Pons (tissue), 1 donor: ENCODE measurements around the gene GDPGP1.

Experiments used
- DNase-seq: peaks from one replicate; pipeline ENCODE4 v3.0.0-alpha.2; 2016; ENCODE audit warnings: low spot score

The GDPGP1 gene

DNA sequence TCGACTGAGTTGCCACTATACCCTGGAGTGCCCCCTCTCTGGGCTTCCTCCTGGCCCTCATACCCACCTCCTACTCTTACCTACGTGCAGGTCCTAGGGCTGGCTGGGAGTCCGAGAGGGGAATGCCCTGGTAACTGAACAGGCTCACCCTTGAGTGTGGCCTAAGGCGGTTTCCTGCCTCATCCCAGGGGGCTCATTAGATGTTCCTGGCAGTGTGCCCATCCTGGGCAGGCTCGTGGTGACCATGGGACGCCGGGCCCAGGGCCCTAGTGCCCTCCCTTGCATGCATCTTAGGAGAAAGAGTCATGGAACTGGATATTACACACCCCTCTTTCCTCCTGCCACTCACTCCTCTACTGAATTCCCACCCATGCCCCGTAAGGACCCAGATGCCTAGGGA lies 30.1 kb upstream of the GDPGP1 start:
- DNase-seq = no peak

DNA sequence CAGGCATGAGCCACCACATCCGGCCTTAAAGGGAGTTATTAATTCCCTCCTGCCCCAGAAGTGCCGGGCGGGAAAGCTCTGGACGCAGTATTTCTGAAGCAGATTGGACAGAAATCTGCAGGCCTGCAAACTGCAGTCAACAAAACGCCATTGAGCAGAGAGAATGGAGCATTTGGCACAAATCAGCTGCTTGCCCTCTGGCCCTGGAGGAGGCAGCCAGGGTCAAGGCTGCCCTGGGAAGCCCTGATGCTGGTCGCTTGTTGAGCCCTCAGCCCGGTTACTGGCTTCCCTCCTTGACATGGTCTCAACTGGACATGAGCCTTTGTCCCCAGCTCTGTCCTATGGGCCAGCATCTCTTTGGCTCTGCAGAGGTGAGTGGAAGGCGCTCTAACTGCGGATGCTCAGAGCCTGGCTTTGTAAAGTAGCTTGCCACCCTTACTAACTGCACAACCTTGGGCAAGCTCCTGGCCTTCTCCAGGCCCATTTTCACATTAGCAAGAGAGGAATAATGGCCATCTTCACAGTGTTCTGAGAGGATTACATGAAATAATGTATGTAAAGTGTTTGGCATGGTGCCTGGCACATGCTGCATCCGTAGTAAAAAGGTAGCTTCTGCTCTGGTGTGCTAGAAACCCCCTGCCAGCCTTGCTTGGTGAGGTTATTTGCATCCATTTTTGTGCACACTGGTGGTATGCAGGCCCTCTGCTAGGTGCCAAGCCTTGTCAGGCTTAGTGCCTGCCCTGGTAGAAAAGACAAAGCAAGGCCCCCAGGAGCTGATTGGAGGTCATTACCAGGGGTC lies 28.8 kb upstream of the GDPGP1 start:
- peak; percentile 53 for DNase-seq

DNA sequence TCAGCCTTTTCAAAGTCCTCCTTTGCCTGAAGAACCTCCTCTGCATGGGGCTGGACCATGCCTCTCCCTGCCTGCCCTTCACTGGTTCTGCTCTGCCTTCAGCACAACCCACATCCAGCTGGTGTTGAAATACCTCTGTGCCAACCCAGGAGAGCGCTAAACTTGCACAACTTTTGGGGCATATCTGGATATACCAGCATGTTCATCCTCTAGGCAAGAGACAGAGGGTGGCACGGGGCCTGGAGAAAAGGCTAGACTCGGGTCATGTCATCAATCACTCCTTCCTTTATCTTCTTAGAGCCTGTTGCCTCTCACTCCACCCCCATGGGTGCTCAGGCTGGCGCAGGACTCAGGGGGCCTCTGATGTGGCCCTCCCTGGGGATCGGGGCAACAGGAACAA lies 28.1 kb upstream of the GDPGP1 start:
- DNase-seq = no peak

DNA sequence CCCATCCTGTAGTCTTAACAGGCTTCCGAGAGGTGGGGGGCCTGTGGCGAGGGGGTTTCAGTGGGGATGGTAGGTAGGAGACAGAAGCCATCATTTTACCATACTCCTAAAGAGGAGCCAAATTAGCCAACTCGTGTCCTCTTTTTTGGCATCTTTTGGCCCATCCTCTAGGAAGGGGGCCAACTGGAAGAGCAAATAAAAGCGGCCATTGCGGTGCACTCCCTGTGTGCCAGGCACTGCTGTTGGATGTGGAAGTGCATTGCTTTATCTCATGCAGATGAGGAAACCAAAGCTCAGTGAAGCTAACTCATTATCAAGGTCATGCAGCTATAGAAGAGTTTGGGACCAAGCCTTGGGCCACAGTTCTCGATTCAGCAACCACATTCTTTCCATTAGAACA lies 26.8 kb upstream of the GDPGP1 start:
- DNase-seq = no peak

DNA sequence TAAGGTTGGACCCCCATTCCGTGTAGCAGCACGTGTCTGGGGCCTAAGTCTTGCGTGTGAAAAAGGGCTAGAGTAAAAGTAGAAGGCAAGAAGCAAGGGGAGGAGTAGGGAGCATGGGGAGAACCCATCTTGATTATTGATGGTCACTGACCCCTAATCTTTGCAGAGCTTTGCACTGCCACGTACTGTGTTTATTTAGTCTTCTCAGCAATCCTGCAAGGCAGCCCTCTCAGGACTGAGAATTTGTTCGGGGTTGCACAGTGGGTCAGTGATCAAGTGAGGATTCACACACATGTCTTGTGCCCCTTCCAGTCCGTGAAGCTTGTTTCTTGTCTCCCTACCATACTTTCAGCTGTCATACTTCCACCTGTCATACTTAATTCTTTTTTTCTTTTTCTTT lies 25.7 kb upstream of the GDPGP1 start:
- no peak for DNase-seq

DNA sequence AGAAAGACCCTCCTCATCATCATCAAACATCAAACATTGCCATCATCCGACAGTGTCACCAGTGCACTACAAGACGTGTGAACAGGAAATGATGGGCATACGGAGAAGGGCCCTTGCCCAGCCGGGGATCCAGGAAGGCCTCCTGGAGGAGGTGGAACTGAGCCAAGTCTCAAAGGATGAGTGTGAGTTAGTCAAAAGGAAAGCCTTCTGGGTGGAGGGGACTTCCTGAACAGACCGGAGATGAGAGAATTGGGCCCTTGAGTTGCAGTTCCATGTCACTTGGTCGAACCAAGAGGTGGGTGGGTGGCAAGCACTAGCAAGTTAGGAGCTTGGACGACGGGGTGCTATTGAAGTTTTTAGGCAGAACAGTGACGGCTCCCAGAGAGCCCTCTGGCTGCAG lies 24.4 kb upstream of the GDPGP1 start:
- no peak for DNase-seq

DNA sequence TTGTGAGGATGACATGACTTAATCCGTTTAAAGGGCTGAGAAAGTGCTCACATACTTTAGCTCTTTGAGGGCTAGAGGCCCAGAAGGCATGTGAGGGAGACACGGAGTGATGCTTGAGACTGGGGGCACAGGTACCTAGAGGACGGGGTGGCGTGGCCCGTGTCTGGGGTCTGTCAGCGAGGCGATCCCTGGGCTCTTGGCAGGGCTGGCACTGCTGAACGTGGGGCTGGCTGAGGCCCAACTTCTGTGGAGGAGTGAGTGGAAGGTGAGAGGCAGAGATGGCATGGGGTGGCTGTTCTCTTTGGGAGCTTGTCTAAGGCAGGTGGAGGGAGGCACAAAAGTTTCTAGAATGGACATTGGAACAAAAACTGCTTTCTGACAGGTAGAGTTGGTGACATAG lies 23.4 kb upstream of the GDPGP1 start:
- DNase-seq = no peak

DNA sequence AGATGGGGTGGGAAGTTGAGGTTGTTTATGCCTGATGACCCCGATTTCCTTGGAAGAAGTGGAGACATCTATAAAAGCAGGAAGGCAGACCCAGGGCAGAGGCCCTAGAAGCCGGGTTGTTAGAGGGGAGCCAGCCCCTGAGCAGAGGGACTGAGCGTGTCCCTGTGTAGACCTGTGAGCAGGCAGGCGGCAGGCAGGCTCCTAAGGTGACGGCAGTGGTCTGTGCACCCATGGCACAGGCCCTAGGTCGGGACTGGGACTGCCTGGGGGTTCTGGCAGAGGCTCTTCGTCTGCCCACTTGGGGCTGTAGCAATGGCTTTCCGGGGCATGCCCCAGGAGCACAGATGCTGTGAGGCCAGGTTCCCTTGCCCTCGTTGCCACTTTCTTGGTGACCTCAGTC lies 23.0 kb upstream of the GDPGP1 start:
- DNase-seq = no peak

DNA sequence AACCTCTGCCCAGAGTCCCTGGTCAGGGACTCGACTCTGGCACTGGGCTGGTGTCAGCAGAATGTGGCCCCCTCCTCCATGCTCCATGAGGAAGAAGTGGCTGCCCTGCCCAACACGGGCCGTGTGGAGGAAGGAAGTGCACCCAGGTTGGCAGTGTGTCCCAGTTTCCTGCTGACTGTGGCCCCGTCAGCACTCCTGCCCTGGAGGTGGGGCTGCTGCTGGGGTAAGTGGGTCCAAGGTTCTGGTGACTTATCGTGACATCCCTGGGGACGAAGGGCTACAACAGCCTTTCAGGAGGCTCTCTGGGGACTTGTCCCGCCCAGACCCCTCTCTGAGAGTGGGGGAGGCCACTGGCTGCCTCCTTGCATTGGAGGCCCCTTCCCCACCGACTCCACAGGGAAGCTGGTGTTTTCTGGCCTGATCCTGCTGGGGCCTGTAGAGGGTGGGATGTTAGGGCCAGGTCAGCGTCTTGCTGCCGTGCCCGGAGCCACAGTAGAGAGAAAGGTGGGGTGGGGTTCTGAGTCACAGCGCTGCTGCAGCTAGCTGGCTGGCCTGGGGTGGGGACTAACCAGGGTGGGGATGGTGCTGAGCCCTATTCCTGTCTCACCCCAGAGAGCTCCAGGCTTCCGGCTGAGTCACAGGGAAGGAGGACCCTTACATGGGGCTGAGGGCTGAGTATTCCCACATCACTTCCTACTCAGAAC lies 22.4 kb upstream of the GDPGP1 start:
- no peak for DNase-seq

DNA sequence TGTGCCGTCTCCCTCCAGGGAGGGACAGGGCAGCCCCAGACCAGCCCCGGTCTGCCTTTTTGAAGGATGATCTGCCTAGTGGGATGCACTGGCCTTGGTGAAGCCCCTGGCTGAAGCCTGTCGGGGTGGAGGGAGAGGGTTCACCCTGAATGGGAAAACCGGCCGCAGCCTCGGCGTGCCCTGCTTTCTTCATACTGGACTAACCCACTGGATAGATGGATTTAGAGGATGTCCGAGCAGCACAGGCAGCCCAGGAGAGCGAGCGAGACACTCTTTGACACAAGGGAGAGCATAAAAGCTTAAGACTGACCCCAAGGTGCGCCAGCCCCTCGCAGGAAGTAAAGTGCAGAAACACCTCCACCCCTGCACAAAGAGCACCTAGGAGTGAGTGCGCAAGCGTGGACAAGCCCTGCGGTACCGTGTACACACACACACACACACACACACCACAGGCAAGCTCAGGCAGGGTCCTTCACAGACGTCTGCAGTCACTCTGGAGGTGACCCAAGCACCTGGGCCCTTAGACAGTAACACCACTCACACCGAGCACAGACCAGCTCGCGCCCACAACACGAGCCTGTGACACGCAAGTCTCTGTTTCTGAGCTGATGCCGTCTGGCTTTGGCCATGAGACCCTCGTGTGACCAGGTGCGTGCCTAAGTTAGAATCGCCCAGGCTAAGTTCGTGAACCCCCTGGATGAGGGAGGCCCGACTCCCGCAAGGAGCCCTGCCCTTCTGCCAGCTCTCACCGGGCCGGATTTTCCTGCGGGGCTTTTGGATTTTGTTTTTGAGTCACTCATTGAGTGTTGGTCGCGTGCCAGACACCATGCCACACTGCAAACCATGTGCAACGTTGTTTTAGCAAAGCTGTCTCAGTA lies 21.5 kb upstream of the GDPGP1 start:
- DNase-seq = no peak

DNA sequence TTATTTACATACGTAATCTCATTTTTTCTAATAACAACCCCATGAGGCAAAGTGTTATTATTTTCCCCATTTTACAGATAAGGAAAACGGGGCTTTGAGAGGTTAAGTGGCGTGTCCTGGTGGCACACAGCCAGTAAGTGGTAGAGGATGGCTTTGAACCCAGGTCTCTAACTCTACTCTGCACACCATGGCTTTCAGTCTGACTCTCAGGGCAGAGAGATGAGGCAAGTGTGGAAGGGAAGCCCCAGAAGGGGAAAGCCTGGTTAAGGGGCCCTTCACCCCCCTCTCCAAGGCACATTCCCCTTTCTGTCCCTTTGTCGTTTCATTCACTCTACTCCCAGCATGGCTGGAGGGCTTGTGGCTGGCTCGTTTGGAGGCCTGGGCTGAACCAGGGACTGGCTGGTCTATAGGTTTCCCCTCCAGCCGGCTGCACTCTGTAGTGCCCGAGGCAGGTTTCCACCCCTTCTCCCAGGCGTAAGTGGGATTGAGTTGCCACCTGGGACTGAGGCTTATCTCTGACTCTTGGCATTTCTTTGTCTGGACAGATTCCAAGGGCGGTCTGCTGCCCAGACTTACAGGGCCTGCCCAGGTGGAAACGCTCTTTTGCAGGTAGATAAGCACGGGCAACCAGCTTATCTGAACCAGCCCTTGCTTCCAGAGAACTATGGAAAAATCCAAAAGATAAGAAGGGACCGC lies 20.7 kb upstream of the GDPGP1 start:
- no peak for DNase-seq

DNA sequence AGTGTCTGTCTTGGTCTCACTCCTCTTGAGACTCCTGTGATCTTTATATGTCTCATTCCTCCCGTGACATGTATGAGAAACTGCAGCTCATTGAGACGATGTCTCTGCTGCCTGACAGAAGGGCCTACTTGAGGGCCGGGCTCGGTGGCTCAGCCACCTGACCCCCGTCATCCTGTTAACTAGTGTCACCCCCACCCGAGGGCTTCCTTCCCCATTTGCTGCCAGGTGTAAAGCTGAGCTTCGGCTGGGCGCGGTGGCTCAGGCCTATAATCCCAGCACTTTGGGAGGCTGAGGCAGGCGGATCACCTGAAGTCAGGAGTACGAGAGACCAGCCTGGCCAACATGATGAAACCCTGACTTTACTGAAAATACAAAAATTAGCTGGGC lies 20.2 kb upstream of the GDPGP1 start:
- no peak for DNase-seq

DNA sequence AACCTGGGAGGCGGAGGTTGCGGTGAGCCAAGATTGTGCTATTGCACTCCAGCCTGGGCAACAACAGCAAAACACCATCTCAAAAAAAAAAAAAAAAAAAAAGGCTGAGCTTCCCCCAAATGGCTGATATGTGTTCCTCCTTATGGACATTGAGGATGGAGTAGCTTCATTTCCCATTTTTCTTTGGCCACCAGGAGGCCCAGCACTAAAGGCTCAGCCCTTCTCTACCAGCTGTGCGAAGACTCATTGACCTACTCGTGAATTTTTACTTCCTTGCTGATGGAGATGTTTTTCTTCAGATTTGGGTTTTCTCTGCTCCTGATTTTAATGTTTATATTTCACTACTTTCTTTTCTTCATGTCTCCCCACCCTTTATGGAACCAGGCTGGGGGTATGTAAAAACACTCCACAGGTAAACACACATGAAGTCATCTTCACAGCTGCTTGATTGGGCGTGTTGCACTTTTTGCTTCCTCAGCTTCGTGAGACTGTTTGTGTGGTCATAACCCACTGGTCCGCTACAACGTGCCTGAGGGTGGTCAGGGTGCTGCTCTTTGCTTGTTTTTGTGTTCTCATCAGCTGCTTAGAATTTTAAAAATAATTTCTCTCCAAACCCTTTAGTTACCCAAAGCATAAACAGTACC lies 19.3 kb upstream of the GDPGP1 start:
- no peak for DNase-seq

DNA sequence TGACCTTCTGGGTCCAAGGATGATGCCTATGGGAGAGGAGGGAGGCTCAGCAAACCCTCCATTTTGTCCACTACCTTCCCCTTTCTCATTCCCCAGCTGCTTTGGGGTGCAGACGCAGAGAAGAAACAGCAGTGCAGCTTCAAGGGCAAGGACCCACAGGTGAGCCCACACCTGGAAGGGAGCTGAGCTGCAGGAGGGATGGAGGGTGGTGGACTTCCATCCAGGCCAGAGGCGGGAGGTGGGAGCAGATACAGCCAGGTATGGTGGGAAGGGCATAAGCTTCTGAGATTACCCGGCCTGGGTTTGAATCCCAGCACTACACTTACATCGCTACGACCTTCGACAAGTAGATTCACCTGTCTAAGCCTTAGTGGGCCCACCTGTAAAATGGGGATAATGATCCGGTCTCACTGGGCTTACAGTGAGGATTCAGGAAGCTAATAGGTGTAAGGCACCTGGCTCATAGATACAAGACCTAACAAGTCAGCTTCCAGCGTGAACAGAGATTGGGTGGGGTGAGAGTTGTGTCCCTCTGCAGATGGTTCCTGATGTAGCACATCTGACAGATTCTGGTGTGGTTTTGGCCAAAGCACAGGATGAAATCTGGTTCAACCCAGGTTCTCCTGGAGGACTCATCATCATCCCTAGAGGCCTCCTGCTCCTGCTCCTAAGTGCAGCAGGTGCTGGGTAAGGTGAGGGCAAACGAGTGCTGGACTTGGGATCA lies 16.2 kb upstream of the GDPGP1 start:
- DNase-seq = no peak

DNA sequence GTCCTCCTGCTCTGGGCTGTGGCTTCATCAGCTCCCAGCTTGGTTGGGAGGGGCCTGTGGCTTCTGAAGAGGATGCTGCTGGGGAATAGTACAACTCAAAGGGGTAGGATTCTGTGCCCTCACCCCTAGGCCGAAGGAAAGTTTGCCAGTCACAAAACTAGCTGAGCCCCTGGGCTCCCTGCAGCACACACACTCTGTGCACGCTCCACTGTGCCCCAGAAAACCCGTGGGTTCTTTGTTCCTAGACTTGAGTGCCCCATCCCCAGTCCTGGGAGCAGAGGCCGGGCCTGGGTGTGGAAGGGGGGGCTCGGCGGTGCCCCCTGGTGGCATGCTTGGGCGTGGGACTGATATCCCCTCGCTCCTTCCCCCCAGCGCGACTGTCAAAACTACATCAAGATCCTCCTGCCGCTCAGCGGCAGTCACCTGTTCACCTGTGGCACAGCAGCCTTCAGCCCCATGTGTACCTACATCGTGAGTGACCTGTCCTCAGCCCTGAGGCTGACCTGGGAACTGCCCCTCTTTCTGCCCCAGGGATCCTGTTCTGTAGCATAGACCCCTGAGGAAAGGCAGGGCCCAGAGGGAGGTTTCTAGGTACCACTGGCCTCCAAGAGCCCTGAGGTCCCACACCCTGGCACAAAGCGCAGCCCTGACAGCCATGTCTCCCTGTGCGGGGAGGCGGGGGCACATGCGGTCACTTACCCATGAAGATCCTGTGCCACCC lies 14.4 kb upstream of the GDPGP1 start:
- DNase-seq = no peak

DNA sequence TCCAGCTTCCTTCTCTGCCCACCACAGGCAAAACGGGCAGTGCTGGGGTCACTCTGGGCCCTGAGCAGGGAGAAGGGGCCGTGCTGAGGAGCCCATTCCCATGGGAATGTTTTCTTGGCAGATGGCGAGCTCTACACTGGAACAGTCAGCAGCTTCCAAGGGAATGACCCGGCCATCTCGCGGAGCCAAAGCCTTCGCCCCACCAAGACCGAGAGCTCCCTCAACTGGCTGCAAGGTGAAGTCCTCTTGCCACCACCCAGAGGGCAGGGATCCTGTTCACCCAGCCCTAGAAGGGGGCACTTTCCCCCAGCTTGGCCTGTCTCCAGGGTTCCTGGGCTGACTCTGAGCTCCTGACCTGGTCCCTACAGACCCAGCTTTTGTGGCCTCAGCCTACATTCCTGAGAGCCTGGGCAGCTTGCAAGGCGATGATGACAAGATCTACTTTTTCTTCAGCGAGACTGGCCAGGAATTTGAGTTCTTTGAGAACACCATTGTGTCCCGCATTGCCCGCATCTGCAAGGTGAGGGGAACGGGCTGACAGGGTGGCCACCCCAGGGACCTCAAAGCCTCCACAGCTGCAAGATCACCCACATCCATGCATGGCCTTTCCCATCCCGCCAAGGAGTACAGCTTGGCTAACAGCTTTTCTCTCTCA lies 12.6 kb upstream of the GDPGP1 start:
- peak; percentile 87 for DNase-seq

DNA sequence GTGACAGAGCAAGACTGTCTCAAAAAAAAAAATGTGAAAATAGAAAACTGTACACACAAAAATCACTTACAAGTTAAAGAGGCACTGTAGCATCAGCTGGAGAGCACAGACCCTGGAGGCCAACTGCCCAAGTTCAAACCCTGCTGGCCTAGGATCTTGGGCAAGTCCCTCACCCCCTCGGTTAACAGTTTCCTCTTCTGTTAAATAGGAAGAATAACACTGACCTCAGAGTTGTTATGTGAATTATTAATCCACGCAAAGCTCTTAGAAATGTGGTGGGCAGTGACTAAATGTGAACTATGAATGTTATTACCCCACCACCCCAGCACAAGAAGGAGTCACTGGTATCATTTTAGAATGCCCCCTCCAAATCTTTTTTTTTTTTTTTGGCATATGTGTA lies 11.5 kb upstream of the GDPGP1 start:
- no peak for DNase-seq

DNA sequence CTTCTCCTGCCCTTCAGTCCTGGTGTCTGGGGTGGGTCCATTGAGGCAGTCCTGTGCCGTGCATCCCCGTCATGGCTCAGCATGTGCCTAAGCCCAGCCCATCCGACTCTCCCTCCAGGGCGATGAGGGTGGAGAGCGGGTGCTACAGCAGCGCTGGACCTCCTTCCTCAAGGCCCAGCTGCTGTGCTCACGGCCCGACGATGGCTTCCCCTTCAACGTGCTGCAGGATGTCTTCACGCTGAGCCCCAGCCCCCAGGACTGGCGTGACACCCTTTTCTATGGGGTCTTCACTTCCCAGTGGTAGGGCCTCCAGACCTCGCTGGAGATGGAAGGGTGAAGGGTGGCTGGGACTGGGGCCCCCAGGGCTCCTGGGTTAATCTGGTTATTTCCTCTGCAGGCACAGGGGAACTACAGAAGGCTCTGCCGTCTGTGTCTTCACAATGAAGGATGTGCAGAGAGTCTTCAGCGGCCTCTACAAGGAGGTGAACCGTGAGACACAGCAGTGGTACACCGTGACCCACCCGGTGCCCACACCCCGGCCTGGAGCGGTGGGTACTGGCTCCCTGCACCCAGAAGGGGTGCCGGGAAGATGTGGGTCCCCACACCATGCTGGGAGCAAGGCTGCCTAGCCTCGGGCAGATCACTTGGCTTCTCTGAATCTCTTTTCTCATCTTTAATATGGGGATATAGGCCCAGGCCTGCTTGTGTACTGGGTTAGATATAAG lies 10.4 kb upstream of the GDPGP1 start:
- DNase-seq = no peak

DNA sequence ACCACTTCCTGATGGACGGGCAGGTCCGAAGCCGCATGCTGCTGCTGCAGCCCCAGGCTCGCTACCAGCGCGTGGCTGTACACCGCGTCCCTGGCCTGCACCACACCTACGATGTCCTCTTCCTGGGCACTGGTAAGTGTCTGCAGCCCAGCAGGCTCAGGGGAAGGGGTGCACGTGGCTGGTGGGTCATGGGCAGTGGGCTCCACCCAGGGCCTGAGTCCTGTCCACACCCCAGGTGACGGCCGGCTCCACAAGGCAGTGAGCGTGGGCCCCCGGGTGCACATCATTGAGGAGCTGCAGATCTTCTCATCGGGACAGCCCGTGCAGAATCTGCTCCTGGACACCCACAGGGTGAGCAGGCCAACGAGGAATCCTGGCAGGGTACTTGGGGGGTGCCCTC lies 9.0 kb upstream of the GDPGP1 start:
- no peak for DNase-seq
